CD4-positive, alpha-beta T cell treated with Interferon gamma for 1 hour (primary cell): ENCODE data around the gene TSPAN16.

Experiments
- DNase-seq: peaks from one replicate; pipeline ENCODE4 v3.0.0-alpha.2; 2020

The TSPAN16 gene

GRCh38 chr19:11295665-11296245, at the start of gene TSPAN16:
TSPAN16 (plus strand) TSS chr19:11296160; CDS start chr19:11296298, 138 bp downstream.
- DNase-seq, result no peak

- DNase-seq, result no peak
Observed at GRCh38 chr19:11246941-11247340, 49.0 kb upstream of the TSPAN16 start.

- DNase-seq, result no peak
Observed at GRCh38 chr19:11247391-11247790, 48.6 kb upstream of the TSPAN16 start.

- DNase-seq, result no peak
Observed at GRCh38 chr19:11247934-11248333, 48.0 kb upstream of the TSPAN16 start.

GRCh38 chr19:11248852-11249251, 47.1 kb upstream of the TSPAN16 start:
- DNase-seq, result no peak

GRCh38 chr19:11251217-11251616, 44.7 kb upstream of the TSPAN16 start:
- no peak for DNase-seq

- DNase-seq, result no peak
Observed at GRCh38 chr19:11251650-11252314, 44.2 kb upstream of the TSPAN16 start.

- DNase-seq, result no peak
Observed at GRCh38 chr19:11252665-11253355, 43.1 kb upstream of the TSPAN16 start.

GRCh38 chr19:11254666-11255065, 41.3 kb upstream of the TSPAN16 start:
- no peak for DNase-seq

- no peak for DNase-seq
Observed at GRCh38 chr19:11256189-11256588, 39.8 kb upstream of the TSPAN16 start.

GRCh38 chr19:11257846-11258380, 38.0 kb upstream of the TSPAN16 start:
- DNase-seq, result no peak

- no peak for DNase-seq
Observed at GRCh38 chr19:11260996-11261395, 35.0 kb upstream of the TSPAN16 start.

GRCh38 chr19:11261431-11261970, 34.5 kb upstream of the TSPAN16 start:
- DNase-seq, result no peak

GRCh38 chr19:11261971-11262839, 33.8 kb upstream of the TSPAN16 start, which contains the start of gene DOCK6:
DOCK6 (minus strand) TSS chr19:11262524; CDS start chr19:11262440, 84 bp downstream.
- no peak for DNase-seq

GRCh38 chr19:11263726-11264125, 32.2 kb upstream of the TSPAN16 start:
- no peak for DNase-seq

GRCh38 chr19:11264452-11265176, 31.3 kb upstream of the TSPAN16 start:
- no peak for DNase-seq

- no peak for DNase-seq
Observed at GRCh38 chr19:11265177-11265784, 30.7 kb upstream of the TSPAN16 start.

GRCh38 chr19:11265785-11266236, 30.1 kb upstream of the TSPAN16 start:
- no peak for DNase-seq

GRCh38 chr19:11267316-11268085, 28.5 kb upstream of the TSPAN16 start:
- DNase-seq, result no peak

- DNase-seq, result no peak
Observed at GRCh38 chr19:11268783-11269267, 27.1 kb upstream of the TSPAN16 start.
